ENCODE data around the gene AMY1B. TPM values are rescaled to one million over a fixed set of nuclear protein-coding genes. Genes with fewer than 3 reads are reported as not detected.
"Not testable (repeated sequence)": the region's sequence is repeated elsewhere in the genome, so short reads cannot be mapped to it uniquely, and the experiment has no call there.

Gene AMY1B
- total RNA-seq (2021; ENCODE audit: unreplicated experiment) (not detected), Bru-seq, nascent RNA (not detected), BruChase-seq, experiment 1, labeled RNA remaining after a 2-hour chase (not detected), BruChase-seq, experiment 2, labeled RNA remaining after a 6-hour chase (not detected)
- not detected for polyA plus RNA-seq (2012; ENCODE audit: insufficient read length)
- long read RNA-seq, result 0 reads

DNA sequence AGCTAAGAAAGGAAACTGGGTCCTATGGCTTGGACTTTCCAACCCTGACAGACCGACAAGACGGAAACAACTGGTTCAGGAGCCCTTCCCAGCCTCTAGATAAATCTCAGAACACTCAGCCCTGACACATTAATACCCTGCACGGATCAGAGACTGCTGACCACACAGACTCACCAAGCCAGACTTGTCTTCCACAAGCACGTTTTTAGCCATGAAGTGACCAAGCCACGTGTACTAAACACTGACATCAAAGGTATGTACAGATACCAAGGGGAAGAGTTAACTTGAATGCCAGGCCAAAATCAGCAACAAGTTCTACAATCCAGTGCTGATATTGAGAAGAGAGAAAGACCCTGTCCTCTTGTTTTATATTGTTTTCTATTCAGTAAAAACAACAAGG is at the start of gene AMY1B:
AMY1B (minus strand) TSS at position 101 of the 400 bp plus-strand sequence. CDS start 571 bp downstream, outside the sequence.
- BruUV-seq (replicated peaks); H3K9me3 ChIP-seq (ENCODE audit: control insufficient read depth, insufficient read depth, low read depth, low read length); DNase-seq (ENCODE audit: low read depth, low spot score); H3K27me3 ChIP-seq (ENCODE audit: control insufficient read depth, insufficient read depth, low read length); ATAC-seq; H3K4me1 ChIP-seq (ENCODE audit: control insufficient read depth, insufficient read depth, low read length); in situ Hi-C loops (cut with HindIII; ENCODE audit: low pct_unique_long_range_greater_than_20kb, low sequenced_read_pairs); H3K27ac ChIP-seq (ENCODE audit: low read length); CTCF ChIA-PET; H3K36me3 ChIP-seq (ENCODE audit: control insufficient read depth, insufficient read depth, low read length); H3K4me3 ChIP-seq (ENCODE audit: low read depth in 2 of 2, low read length in 2 of 2); POLR2A ChIA-PET; intact Hi-C loops (cut with micrococcal nuclease; ENCODE audit: unreplicated experiment): not testable (repeated sequence)

DNA sequence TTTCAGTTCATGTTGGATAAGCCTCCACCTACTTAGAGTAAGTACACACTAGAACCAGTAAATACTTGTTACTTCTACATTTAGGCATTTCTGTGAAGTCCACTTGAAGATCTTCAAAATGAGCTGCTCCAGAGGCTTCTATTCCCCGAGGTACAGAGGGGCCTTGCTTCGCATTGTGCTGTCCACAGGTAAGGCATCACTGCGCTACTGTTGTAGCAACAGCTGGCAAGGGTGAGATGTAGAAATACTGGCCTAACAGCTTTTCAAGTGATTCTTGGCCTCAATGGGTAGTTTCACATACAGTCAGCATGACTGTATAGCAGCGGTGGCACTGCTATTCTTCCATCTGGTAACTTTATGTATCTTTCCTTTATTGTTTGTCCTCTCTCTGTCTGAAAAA is 49.0 kb upstream of the AMY1B start:
- BruUV-seq (replicated peaks); H3K36me3 ChIP-seq (ENCODE audit: control insufficient read depth, insufficient read depth, low read length); ATAC-seq; H3K27me3 ChIP-seq (ENCODE audit: control insufficient read depth, insufficient read depth, low read length); POLR2A ChIA-PET; intact Hi-C loops (cut with micrococcal nuclease; ENCODE audit: unreplicated experiment); H3K9me3 ChIP-seq (ENCODE audit: control insufficient read depth, insufficient read depth, low read depth, low read length); H3K27ac ChIP-seq (ENCODE audit: low read length); H3K4me1 ChIP-seq (ENCODE audit: control insufficient read depth, insufficient read depth, low read length); in situ Hi-C loops (cut with HindIII; ENCODE audit: low pct_unique_long_range_greater_than_20kb, low sequenced_read_pairs); DNase-seq (ENCODE audit: low read depth, low spot score); CTCF ChIA-PET; H3K4me3 ChIP-seq (ENCODE audit: low read depth in 2 of 2, low read length in 2 of 2): not testable (repeated sequence)

DNA sequence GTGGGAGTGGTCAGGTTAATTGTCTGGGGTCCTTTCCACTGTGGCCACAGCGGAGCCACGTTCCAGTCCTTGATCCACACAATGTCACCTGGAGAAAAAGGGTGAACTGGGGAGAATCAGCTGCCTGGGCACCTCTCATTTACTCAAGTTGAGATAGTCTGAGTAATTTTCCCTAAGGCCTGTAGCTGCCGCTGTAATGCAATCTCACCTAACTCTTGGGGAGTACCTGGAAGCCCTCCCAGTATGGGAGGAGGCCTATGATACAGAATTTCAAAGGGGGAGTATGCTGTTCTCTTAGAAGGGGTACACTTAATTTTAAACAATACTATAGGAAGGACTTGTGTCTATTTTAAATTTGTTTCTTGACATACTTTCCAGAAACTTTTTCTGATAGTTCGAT is 48.4 kb upstream of the AMY1B start:
- H3K4me1 ChIP-seq (ENCODE audit: control insufficient read depth, insufficient read depth, low read length); CTCF ChIA-PET; POLR2A ChIA-PET; H3K27me3 ChIP-seq (ENCODE audit: control insufficient read depth, insufficient read depth, low read length); H3K4me3 ChIP-seq (ENCODE audit: low read depth in 2 of 2, low read length in 2 of 2); H3K27ac ChIP-seq (ENCODE audit: low read length); intact Hi-C loops (cut with micrococcal nuclease; ENCODE audit: unreplicated experiment); in situ Hi-C loops (cut with HindIII; ENCODE audit: low pct_unique_long_range_greater_than_20kb, low sequenced_read_pairs); H3K36me3 ChIP-seq (ENCODE audit: control insufficient read depth, insufficient read depth, low read length); DNase-seq (ENCODE audit: low read depth, low spot score); BruUV-seq (replicated peaks); H3K9me3 ChIP-seq (ENCODE audit: control insufficient read depth, insufficient read depth, low read depth, low read length); ATAC-seq: not testable (repeated sequence)

DNA sequence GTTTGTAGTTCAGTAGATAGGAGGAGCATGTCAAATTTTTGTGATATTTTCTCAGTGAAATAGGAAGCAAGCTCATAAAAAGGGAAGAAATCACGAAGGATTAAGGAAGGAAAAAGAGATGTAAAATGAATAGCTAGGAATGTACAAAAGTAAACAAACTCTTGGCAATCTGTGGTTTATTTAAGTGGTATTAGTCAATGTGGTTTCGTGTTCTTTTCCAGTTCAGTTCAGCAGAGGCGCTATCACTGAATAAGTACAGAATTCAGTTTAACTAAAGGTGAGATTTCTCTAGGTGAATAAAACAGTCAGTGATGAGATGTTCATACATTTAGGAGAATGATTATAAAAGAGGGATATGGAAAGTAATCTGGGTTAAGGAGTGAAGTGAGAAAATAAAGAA is 42.0 kb upstream of the AMY1B start:
- H3K4me3 ChIP-seq (ENCODE audit: low read depth in 2 of 2, low read length in 2 of 2); intact Hi-C loops (cut with micrococcal nuclease; ENCODE audit: unreplicated experiment); DNase-seq (ENCODE audit: low read depth, low spot score); H3K27ac ChIP-seq (ENCODE audit: low read length); in situ Hi-C loops (cut with HindIII; ENCODE audit: low pct_unique_long_range_greater_than_20kb, low sequenced_read_pairs); ATAC-seq; POLR2A ChIA-PET; BruUV-seq (replicated peaks); H3K4me1 ChIP-seq (ENCODE audit: control insufficient read depth, insufficient read depth, low read length); H3K27me3 ChIP-seq (ENCODE audit: control insufficient read depth, insufficient read depth, low read length); CTCF ChIA-PET; H3K36me3 ChIP-seq (ENCODE audit: control insufficient read depth, insufficient read depth, low read length); H3K9me3 ChIP-seq (ENCODE audit: control insufficient read depth, insufficient read depth, low read depth, low read length): not testable (repeated sequence)

DNA sequence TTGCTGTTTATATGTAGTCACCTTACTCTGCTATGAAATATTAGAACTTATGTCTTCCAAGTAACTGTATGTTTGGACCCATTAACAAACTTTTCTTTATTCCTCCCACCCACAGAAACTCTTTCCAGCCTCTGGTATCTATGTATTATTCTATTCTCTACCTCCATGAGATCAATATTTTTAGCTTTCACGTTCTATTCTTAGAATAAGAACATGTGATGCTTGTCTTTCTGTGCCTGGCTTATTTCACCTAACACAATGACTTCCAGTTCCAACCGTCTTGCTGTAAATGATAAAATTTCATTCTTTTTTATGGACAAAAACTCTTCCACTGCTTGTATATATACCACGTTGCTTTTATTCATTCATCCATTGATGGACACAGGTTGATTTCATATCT is 39.3 kb upstream of the AMY1B start:
- H3K27ac ChIP-seq (ENCODE audit: low read length); intact Hi-C loops (cut with micrococcal nuclease; ENCODE audit: unreplicated experiment); H3K36me3 ChIP-seq (ENCODE audit: control insufficient read depth, insufficient read depth, low read length); H3K27me3 ChIP-seq (ENCODE audit: control insufficient read depth, insufficient read depth, low read length); in situ Hi-C loops (cut with HindIII; ENCODE audit: low pct_unique_long_range_greater_than_20kb, low sequenced_read_pairs); DNase-seq (ENCODE audit: low read depth, low spot score); H3K9me3 ChIP-seq (ENCODE audit: control insufficient read depth, insufficient read depth, low read depth, low read length); H3K4me3 ChIP-seq (ENCODE audit: low read depth in 2 of 2, low read length in 2 of 2); CTCF ChIA-PET; POLR2A ChIA-PET; BruUV-seq (replicated peaks); H3K4me1 ChIP-seq (ENCODE audit: control insufficient read depth, insufficient read depth, low read length); ATAC-seq: not testable (repeated sequence)

- POLR2A ChIA-PET; DNase-seq (ENCODE audit: low read depth, low spot score); CTCF ChIA-PET; intact Hi-C loops (cut with micrococcal nuclease; ENCODE audit: unreplicated experiment); H3K27me3 ChIP-seq (ENCODE audit: control insufficient read depth, insufficient read depth, low read length); ATAC-seq; in situ Hi-C loops (cut with HindIII; ENCODE audit: low pct_unique_long_range_greater_than_20kb, low sequenced_read_pairs); H3K36me3 ChIP-seq (ENCODE audit: control insufficient read depth, insufficient read depth, low read length); H3K4me3 ChIP-seq (ENCODE audit: low read depth in 2 of 2, low read length in 2 of 2); H3K4me1 ChIP-seq (ENCODE audit: control insufficient read depth, insufficient read depth, low read length); BruUV-seq (replicated peaks); H3K27ac ChIP-seq (ENCODE audit: low read length); H3K9me3 ChIP-seq (ENCODE audit: control insufficient read depth, insufficient read depth, low read depth, low read length): not testable (repeated sequence)
Measured at GRCh38 chr1:103721473-103721872, 25.5 kb upstream of the AMY1B start.

DNA sequence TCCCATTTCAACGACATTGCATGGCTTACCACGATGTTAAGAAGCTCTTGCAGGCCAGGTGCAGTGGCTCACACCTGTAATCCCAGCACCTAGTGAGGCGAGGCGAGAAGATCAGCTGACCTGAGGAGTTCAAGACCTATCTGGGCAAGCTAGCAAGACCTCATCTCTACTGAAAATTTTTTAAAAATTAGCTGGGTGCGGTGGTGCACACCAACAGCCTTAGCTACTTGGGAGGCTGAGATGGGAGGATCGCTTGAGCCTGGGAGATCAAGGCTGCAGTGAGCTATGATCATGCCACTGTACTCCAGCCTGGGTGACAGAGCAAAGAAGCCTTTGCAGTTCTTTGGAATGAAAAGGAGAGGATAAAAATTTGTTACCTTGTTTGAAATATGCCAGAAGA is 21.4 kb upstream of the AMY1B start:
- ATAC-seq; H3K9me3 ChIP-seq (ENCODE audit: control insufficient read depth, insufficient read depth, low read depth, low read length); in situ Hi-C loops (cut with HindIII; ENCODE audit: low pct_unique_long_range_greater_than_20kb, low sequenced_read_pairs); intact Hi-C loops (cut with micrococcal nuclease; ENCODE audit: unreplicated experiment); H3K36me3 ChIP-seq (ENCODE audit: control insufficient read depth, insufficient read depth, low read length); H3K4me1 ChIP-seq (ENCODE audit: control insufficient read depth, insufficient read depth, low read length); H3K4me3 ChIP-seq (ENCODE audit: low read depth in 2 of 2, low read length in 2 of 2); POLR2A ChIA-PET; DNase-seq (ENCODE audit: low read depth, low spot score); H3K27me3 ChIP-seq (ENCODE audit: control insufficient read depth, insufficient read depth, low read length); CTCF ChIA-PET; BruUV-seq (replicated peaks); H3K27ac ChIP-seq (ENCODE audit: low read length): not testable (repeated sequence)

DNA sequence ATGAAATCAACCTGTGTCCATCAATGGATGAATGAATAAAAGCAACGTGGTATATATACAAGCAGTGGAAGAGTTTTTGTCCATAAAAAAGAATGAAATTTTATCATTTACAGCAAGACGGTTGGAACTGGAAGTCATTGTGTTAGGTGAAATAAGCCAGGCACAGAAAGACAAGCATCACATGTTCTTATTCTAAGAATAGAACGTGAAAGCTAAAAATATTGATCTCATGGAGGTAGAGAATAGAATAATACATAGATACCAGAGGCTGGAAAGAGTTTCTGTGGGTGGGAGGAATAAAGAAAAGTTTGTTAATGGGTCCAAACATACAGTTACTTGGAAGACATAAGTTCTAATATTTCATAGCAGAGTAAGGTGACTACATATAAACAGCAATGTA is 14.4 kb upstream of the AMY1B start:
- BruUV-seq (replicated peaks); CTCF ChIA-PET; H3K36me3 ChIP-seq (ENCODE audit: control insufficient read depth, insufficient read depth, low read length); DNase-seq (ENCODE audit: low read depth, low spot score); H3K4me3 ChIP-seq (ENCODE audit: low read depth in 2 of 2, low read length in 2 of 2); intact Hi-C loops (cut with micrococcal nuclease; ENCODE audit: unreplicated experiment); H3K4me1 ChIP-seq (ENCODE audit: control insufficient read depth, insufficient read depth, low read length); H3K27ac ChIP-seq (ENCODE audit: low read length); H3K27me3 ChIP-seq (ENCODE audit: control insufficient read depth, insufficient read depth, low read length); in situ Hi-C loops (cut with HindIII; ENCODE audit: low pct_unique_long_range_greater_than_20kb, low sequenced_read_pairs); POLR2A ChIA-PET; H3K9me3 ChIP-seq (ENCODE audit: control insufficient read depth, insufficient read depth, low read depth, low read length); ATAC-seq: not testable (repeated sequence)

Measured in Panc1 (cell line).